ENCODE measurements around the gene COL4A6. TPM values are rescaled to one million over a fixed set of nuclear protein-coding genes. Genes with fewer than 3 reads are reported as not detected.

Gene COL4A6
- total and polyA plus RNA-seq, 2 of the 4 experiments (the other 2 are of a cell fraction): 0.36 to 0.74 TPM

GRCh38 chrX:108127152-108127551 lies 311.1 kb downstream of the COL4A6 start:
- no peaks in the 10 kb centered on the region; the same call in 1 of the 2 replicates for H3K36me3 ChIP-seq (ENCODE audit: control insufficient read depth, insufficient read depth, low read length)
- no peak overlapping the region for H3K14ac ChIP-seq (replicated peaks; ENCODE audit: low read depth, low read length)
- no peak overlapping the region for H3K23ac ChIP-seq (ENCODE audit: low read depth, low read length)
- POLR2A ChIA-PET (ENCODE audit: unreplicated experiment): no interaction called here
- H2BK120ac ChIP-seq (ENCODE audit: low read depth, low read length): no peak overlapping the region
- H2AFZ ChIP-seq (replicated peaks; ENCODE audit: low read length, poor library complexity): no peak overlapping the region
- H3K9ac ChIP-seq (ENCODE audit: low read depth, low read length): no peak overlapping the region
- H3K9me1 ChIP-seq (ENCODE audit: insufficient read depth, low read length): 0 out of 2 replicates have a peak, but pooled peaks cover 3% of the 10 kb centered on the region
- no peak overlapping the region for H3K4ac ChIP-seq (ENCODE audit: low read depth, low read length)
- intact Hi-C loops (cut with micrococcal nuclease) (no loop called here), dilution Hi-C loops (cut with HindIII; ENCODE audit: low sequenced_read_pairs, unreplicated experiment) (no loop called here), in situ Hi-C loops (cut with MboI; ENCODE audit: low sequenced_read_pairs) (no loop called here)
- H4K91ac ChIP-seq (ENCODE audit: insufficient read depth, low read depth, low read length): no peak overlapping the region
- no peak overlapping the region for H2AK9ac ChIP-seq (replicated peaks; ENCODE audit: low read depth, low read length, poor library complexity)
- H3K4me1 ChIP-seq (ENCODE audit: control insufficient read depth, insufficient read depth, low read length): peaks cover 3% of the 10 kb centered on the region
- TF ChIP-seq RFX5 (IDR thresholded peaks at IDR 0.05; ENCODE audit: low read depth, low read length) (no peak), BHLHE40 (IDR thresholded peaks at IDR 0.05; ENCODE audit: low read depth, low read length) (no peak), RCOR1 (IDR thresholded peaks at IDR 0.05; ENCODE audit: insufficient replicate concordance, low read length) (no peak), MXI1 (IDR thresholded peaks at IDR 0.05; ENCODE audit: borderline replicate concordance, low read depth, low read length) (no peak)
- no peak overlapping the region for H2BK15ac ChIP-seq (ENCODE audit: low read depth, low read length)
- ATAC-seq (ENCODE audit: low read depth) (no peak), DNase-seq (no peak)
- H3K27ac ChIP-seq (ENCODE audit: insufficient read depth, low read length): no peak overlapping the region
- no peak overlapping the region for H4K5ac ChIP-seq (ENCODE audit: low read depth, low read length)
- no peaks in the 10 kb centered on the region for H4K20me1 ChIP-seq (ENCODE audit: insufficient read depth, low read length)
- no peak overlapping the region for H4K8ac ChIP-seq (ENCODE audit: low read depth in 2 of 2, low read length in 2 of 2)
- no peak overlapping the region for H3K4me2 ChIP-seq (ENCODE audit: low read depth, low read length)
- BruUV-seq (replicated peaks): no TSS peak
- no peak overlapping the region for H2BK5ac ChIP-seq (ENCODE audit: low read depth, low read length, poor library complexity, severe bottlenecking)
- WGBS, 2 experiments (ENCODE audit: extremely low coverage in 2 of 2, insufficient read length in 1 of 2): no CpG with 5 or more reads among the region's 4 CpGs
- H3K4me3 ChIP-seq (ENCODE audit: insufficient read depth, low read depth, low read length): no peak overlapping the region
- no peak overlapping the region for H2BK20ac ChIP-seq (ENCODE audit: low read depth, low read length)
- CTCF ChIA-PET: no interaction called here
- H3K56ac ChIP-seq (ENCODE audit: extremely low read depth, insufficient read depth, low read length): no peak overlapping the region
- no peaks in the 10 kb centered on the region for H3K79me1 ChIP-seq (ENCODE audit: low read depth in 1 of 2, low read length in 2 of 2)
- H3K18ac ChIP-seq (ENCODE audit: low read depth, low read length): no peak overlapping the region
- H3K27me3 ChIP-seq (ENCODE audit: control insufficient read depth, insufficient read depth, low read length): no peaks in the 10 kb centered on the region; the same call in 1 of the 2 replicates
- no peaks in the 10 kb centered on the region for H3K9me3 ChIP-seq (ENCODE audit: control insufficient read depth, insufficient read depth, low read length)
- no peak overlapping the region for H2AK5ac ChIP-seq (ENCODE audit: low read depth, low read length)
